A549 treated with AZD2906 at 1 μM for 4 hours (cell line): ENCODE data around the gene APOA1. TPM values are rescaled to one million over a fixed set of nuclear protein-coding genes. Genes with fewer than 3 reads are reported as not detected.

ENCODE experiments used
- total RNA-seq: library from RNA; stranded (reverse); fragments of 200-300 nt; extraction: Qiagen RNA extraction; gene quantifications from 5 replicates; pipeline ENCODE4 v1.2.3, GENCODE V29; 2022

Gene APOA1
- 0.14 to 0.65 TPM (median 0.36 TPM) in 5 replicates for total RNA-seq

DNA sequence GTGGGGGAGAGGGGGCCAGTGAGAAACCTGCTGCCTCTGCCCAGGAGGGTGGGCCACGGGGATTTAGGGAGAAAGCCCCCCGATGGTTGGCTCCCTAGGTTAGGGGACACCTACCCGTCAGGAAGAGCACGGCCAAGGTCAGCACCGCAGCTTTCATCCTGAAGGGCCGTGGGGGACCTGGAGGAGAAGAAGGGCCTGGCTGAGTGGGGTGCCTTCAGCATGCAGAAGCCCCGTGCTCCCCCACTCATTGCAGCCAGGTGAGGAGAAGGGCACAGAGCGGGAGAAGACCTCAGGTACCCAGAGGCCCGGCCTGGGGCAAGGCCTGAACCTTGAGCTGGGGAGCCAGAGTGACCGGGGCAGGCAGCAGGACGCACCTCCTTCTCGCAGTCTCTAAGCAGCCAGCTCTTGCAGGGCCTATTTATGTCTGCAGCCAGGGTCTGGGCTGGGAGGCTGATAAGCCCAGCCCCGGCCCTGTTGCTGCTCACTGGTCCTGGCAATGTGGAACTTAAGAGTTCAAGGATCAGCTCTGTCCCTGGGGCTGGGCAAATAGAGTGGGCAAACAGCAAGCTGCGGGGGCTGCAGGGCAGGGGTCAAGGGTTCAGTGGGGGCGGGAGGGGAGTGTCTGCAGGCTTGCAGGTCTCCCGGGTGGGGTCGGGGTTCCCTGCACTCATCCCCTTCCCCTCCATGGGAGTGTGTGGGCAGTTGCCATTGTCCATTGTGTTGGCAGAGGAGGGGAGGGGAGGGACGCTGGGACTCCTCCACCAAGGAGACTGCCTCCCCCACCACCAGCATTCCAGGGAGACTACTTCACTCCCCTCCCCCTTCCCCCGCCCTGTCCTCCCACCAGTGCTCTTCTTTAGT is at the start of gene APOA1:
TSS of gene APOA1 (minus strand) at position 392 of the 861 bp plus-strand sequence. CDS start at position 157, 235 bp downstream.

DNA sequence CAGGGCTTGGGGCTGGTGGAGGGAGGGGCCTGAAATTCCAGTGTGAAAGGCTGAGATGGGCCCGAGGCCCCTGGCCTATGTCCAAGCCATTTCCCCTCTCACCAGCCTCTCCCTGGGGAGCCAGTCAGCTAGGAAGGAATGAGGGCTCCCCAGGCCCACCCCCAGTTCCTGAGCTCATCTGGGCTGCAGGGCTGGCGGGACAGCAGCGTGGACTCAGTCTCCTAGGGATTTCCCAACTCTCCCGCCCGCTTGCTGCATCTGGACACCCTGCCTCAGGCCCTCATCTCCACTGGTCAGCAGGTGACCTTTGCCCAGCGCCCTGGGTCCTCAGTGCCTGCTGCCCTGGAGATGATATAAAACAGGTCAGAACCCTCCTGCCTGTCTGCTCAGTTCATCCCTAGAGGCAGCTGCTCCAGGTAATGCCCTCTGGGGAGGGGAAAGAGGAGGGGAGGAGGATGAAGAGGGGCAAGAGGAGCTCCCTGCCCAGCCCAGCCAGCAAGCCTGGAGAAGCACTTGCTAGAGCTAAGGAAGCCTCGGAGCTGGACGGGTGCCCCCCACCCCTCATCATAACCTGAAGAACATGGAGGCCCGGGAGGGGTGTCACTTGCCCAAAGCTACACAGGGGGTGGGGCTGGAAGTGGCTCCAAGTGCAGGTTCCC is 7.8 kb downstream of the APOA1 start, which contains the start of gene APOC3:
TSS of gene APOC3 (plus strand) at position 383 of the 659 bp plus-strand sequence. CDS start 676 bp downstream, outside the sequence.

DNA sequence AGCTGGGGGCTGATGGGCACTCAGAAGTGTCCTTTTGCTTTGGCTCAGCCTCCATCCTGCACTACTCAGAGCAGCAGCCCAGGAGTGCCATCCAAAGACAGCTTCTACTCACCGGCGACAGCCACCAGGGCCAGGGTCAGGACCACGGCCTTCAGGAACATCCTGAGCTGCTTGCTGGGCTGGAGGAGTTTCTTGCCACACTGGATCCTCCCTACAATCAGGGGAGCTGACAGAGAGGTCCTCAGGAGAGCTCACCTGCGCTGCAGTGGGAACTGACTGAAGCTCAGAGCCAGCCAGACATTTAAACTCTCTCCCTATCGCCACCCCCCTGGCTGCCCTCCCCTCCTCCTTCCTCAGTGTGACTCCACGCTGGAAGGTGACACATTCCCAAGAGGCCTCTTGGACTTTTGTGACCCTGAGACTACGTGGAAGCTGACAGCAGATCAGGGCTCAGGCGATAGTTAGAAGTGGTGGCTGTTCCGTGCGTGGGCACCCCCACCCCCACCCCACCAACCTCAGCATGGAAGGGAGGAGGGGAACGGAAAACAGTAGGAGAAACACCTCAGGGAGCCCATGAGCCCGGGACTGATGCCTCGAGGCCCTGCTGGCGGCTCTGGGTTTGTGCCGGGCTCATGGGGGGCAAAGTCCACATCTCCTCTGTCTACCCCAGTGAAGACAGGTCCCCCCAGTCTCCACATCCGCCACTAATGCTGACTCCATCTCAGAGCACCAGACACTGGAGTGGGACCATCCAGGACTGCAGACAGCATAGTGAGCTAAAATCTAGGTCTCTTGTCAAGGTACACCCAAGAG is 14.2 kb downstream of the APOA1 start, which contains the start of gene APOA4:
TSS of gene APOA4 (minus strand) at position 274 of the 813 bp plus-strand sequence. CDS start at position 161, 113 bp downstream.

DNA sequence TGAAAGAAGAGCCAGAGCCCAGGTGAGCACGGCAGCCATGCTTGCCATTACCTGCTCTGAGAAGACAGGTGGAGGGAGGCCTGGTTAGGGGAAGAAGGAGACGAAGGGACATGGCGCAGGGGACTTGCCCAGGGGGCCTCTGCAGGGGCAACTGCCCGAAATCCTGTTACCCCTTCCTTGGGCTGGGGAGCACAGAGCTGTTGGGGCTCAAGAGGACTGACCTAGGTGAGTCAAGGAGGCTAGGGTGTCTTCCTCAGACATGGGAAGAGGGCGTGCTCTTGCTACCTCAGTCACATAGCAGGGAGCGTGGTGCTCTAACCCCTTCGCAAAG is 45.6 kb downstream of the APOA1 start, which contains the start of gene APOA5:
TSS of gene APOA5 (minus strand) at position 67 of the 331 bp plus-strand sequence. CDS start at position 48, 19 bp downstream.

DNA sequence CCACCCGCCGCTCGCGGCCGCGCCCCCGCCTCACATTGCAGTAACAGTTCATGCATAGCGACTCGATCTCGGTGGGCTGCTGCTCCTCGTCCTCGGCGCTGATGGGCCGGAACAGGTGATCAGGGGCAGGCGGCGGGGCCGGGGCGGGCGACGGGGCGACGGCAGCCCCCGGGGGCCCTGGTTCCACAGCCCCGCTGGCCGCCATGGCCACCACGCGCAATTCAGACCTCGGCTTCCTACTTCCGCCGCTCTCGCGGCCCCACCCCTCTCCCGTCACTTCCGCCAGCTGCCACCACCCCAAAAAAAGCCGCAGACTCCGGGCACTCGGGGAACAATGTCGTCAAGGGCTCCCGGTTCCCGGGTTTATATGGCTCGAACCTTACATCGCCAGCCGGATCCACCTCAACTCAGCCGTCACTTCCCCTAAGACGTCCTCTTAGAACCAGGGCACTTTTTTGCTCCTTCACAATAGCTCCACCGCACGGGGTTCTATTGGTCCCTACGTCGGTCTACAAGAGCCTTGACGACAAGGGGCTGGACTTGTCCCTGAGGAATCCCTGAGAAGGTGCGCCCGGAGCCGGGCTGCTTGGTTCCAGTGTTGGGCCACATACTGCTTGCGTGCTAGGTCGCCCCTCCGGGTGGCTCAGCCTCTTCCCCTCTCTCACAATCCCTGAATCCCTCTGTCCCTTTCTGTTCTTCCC is 49.5 kb downstream of the APOA1 start, which contains the start of gene ZPR1:
TSS of gene ZPR1 (minus strand) at position 238 of the 701 bp plus-strand sequence. CDS start at position 205, 33 bp downstream.

Other genes with a start within 250 kb of the APOA1 start
- 11.1 to 13.9 TPM (median 11.8 TPM) in 5 replicates for gene BUD13, start 64.6 kb downstream of the APOA1 start, total RNA-seq
- gene ZPR1, start 49.6 kb downstream of the APOA1 start, total RNA-seq, result 52.0 to 59.2 TPM (median 56.2 TPM) in 5 replicates
- 0.11 TPM in 1 of 5 replicates, not detected in the others for gene APOA5, start 45.7 kb downstream of the APOA1 start, total RNA-seq
- gene APOA4, start 14.3 kb downstream of the APOA1 start, total RNA-seq, result not detected in 5 replicates
- 0.17 TPM in 1 of 5 replicates, not detected in the others for gene APOC3, start 7.7 kb downstream of the APOA1 start, total RNA-seq